ENCODE measurements around the gene SPRR1B.
"Not testable (repeated sequence)": the region's sequence is repeated elsewhere in the genome, so short reads cannot be mapped to it uniquely, and the experiment has no call there.

The SPRR1B gene

DNA sequence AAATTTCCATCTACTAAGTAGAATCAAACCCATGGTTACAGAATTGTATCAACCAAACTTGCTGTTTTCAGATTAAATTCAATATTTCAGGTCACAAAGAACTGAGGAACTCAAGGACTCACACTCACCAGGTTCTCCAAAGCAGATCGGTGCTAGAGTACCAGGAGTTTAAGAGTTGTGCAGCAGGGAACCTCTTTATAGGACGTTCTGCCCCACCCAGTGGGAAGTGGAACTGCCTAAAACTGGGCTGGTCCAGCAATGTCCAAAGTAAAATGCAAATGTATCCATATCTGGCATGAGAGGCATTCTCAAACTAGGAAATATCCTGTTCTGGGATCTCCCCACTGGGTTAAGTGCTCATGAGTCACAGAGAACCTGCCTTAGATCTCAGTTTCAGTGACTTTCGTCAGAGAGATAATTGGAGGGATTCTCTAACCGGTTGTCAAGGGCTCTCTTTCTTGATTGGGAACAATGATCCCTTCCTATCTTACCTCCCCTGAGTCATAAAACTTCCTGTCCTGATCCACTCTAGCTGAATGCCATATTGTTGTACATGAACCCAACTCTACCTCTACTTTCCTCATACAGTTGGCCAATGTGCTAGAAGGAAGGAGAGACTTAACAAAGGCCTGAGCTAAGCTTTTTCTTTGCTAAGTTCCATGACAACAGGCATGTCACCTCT is 10.1 kb downstream of the SPRR1B start, which contains the start of gene SPRR2D:
Gene SPRR2D, minus strand, starts transcription at position 171 of the 682 bp plus-strand sequence. CDS start 774 bp downstream, outside the sequence.
- DNase-seq = no peak

DNA sequence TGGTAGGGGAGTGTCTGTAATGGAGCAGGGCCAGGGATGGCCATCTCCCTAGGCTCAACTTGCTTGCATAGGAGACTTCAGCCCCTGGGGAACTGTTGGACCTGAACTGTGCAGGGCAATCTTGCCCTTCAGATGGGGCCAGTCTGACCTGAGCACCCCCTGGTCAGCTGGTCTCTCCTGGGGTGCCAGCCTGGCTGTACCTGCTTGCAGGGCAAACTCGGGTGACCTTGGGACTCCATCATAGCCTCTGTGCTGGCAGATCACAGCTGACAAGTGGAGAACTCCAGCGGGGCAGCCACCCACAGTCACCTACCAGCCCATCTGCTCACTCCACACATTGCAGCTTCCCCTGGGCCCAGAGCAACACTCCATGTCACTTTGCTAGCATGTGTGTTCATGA is 18.2 kb downstream of the SPRR1B start:
- DNase-seq = no peak

DNA sequence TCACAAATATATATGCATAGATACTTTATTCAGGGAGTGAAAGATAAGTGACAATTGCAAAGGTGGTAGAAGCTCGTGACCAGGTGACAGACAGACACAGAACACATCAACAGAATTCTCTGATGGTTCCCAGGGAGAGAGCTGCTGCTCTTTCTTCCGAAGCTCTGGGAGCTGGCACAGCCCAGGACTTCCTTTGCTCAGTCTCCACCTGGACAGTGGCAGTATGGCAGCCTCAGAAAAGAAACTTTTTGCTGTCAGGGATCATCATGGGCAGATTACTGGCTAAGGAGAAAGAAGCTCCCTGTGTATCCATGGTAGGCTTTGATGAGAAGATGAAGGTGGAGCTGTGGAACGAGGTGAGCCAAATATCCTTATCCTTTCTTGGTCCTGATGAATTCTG is 25.1 kb downstream of the SPRR1B start:
- DNase-seq = not testable (repeated sequence)

DNA sequence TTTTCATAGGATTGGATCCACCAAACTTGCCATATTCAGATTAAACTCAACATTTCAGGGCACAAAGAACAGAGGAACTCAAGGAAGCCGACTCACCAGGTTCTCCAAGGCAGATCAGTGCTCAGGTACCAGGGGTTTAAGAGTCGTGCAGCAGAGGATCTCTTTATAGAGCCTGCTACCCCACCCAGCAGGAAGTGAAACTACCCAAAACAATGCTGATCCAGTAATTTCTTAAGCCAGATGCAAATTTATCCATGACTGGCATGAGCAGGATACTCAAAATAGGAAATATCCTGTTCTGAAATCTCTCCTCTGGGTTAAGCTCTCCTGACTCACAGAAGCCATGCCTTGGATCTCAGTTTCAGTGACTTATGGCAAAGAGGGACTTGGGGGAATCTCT is 26.4 kb downstream of the SPRR1B start, which contains the start of gene SPRR2A:
Gene SPRR2A, minus strand, starts transcription at position 138 of the 400 bp plus-strand sequence. CDS start 777 bp downstream, outside the sequence.
- DNase-seq = no peak

DNA sequence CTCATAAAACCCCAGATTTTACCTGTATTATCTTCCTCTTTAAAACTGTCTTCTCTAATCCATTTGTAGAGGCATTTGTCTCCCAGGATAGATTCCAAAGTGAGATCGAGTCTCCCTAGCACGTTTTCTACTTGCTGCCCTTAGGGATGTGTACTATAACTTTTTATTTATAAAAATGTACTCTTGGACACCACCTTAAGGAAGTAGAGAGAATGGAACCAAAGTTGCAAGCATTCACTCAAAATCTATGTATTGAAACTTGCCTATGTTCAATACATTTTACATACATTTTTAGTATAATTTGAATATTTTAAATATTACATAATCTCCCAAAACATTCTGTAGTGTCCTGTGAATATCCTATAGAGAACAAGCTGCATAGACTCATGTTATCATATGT is 27.2 kb downstream of the SPRR1B start:
- no peak for DNase-seq

DNA sequence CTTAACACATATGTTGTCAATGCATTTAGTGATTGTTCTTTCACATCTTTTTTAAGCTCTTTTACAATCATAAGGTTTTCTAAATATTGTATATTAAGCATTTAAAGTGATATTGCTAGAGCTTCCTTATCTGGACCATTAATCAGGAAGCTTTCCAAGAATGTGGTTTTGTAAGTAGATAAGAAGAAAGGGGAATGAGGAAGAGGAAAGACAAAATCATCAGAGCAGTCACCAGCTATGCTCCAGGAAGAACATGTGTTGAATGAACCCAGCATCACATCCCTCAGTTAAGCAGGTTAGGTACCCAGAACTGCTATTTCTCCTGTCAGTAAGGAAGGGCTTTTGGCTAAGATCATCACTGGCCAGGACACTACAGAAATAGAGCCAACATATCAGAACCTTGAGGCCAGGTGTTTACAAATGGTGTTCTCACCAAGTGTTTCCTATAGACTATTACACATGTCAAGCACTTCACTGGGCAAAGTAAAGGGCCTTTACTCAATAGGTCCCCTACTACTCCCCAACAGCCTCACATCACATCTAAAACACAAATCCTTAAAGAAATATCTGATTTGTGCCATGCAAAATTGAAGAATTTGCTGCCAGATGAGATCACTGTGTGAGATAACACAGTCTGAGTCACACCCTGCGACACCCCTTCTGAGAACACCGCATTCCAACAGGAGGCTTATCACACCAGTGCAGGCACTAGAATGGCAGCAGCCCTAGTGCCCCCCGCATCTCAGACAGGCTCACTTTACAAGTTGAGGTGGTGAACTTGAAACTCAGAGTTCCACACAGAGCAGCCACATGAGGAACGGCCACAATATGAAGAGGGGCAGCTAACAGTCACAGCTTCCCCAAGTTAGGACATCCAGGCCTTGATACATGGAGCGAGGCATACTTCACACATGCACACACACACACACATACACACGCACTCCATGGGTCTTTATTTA is 28.1 kb downstream of the SPRR1B start:
- DNase-seq = no peak

DNA sequence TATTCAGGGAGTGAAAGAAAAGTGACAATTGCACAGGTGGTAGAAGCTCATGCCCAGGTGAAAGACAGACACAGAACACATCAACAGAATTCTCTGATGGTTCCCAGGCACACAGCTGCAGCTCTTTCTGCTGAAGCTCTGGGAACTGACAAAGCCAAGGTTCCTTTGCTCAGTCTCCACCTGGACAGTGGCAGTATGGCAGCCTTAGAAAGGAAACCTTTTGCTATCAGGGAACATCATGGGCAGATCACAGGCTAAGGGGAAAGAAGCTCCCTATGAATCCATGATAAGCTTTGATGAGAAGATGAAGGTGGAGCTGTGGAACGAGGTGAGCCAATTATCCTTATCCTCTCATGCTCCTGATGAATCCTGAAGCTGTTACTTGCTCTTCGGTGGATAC is 39.2 kb downstream of the SPRR1B start:
- DNase-seq = no peak

DNA sequence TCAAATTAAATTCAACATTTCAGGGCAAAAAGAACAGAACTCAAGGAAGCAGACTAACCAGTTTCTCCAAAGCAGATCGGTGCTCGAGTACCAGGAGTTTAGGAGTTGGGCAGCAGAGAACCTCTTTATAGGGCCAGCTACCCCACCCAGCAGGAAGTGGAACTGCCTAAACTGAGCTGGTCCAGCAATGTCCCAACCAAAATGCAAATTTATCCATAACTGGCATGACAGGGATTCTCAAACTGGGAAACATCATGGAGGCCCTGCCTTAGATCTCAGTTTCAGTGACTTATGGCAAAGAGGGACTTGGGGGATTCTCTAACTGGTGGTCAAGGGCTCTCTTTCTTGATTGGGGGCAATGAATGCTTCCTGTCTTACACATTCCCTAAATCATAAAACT is 40.5 kb downstream of the SPRR1B start, which contains the start of gene SPRR2B:
Gene SPRR2B, minus strand, starts transcription at position 101 of the 400 bp plus-strand sequence. CDS start 772 bp downstream, outside the sequence.
- no peak for DNase-seq

DNA sequence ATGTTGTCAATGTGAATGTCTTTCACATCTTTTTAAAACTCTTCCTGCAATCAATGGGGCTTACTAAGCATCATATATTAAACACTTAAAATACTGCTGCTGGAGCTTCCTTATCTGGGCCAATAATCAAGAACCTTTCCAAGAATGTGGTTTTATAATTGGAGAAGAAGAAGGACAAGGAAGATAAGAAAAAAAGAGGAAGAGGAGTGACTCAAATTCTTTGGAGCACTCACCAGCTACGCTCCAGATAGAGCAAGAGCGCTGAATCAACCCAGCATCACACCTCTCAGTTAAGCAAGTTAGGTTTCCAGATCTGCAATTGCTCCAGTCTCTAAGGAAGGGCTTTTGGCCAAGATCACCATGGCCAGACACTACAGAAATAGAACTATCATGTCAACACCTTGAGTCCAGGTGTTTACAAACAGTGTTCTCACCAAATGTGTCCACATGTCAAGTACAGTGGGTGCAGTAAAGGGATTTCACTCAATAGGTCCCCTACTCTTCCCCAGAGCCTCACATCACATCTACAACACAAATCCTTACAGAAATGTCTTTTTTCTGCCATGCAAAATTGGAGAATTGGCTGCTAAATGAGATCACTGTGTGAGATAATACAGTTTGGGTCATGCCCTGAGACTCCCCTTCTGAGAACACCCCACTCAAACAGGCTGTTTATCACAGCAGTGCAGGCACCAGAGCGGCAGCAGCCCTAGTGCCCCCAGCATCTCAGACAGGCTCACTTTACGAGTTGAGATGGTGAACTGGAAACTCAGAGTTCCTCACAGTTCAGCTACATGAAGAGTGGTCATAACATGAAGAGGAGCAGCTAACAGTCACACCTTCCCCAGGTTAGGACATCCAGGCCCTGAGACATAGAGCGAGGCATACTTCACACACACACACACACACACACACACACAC is 42.1 kb downstream of the SPRR1B start:
- no peak for DNase-seq

DNA sequence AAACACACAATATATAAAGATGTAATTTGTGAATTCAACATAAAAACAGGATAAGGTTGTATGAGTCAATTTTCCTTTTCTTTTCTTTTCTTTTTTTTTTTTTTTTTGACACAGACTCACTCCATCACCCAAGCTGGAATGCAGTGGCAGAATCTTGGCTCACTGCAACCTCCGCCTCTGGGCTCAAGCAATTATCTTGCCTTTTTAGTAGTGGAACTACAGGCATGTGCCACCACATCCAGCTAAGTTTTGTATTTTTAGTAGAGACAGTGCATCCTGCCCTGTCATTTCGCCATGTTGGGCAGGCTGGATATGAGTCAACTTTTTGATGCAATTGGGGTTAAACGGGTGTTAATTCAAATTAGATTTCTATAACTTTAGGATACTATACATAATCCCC is 50.7 kb downstream of the SPRR1B start:
- DNase-seq = no peak

Data from stimulated activated CD8-positive, alpha-beta memory T cell treated with anti-CD3 and anti-CD28 coated beads, Interleukin-4, amount 100 ng/mL, for 48 hours (primary cell).